HG02571 (cell line): Measurements from ENCODE around the gene MRPL39.

Source experiments
- ATAC-seq: cut with Tn5 transposase; IDR thresholded peaks from one replicate; pipeline ENCODE4 v1.9.1; 2021; ENCODE audit warnings: mild to moderate bottlenecking, moderate library complexity; ENCODE audit not compliant: unreplicated experiment

MRPL39 gene

GRCh38 chr21:25569711-25570110, 37.6 kb downstream of the MRPL39 start:
- ATAC-seq, result no peak

- no peak for ATAC-seq
These were observed 38.2 kb downstream of the MRPL39 start for GRCh38 chr21:25569084-25569483.

GRCh38 chr21:25568246-25568645, 39.0 kb downstream of the MRPL39 start:
- ATAC-seq, result no peak

GRCh38 chr21:25567472-25567871, 39.8 kb downstream of the MRPL39 start:
- ATAC-seq, result no peak

GRCh38 chr21:25566645-25567044, 40.6 kb downstream of the MRPL39 start:
- no peak for ATAC-seq

- ATAC-seq, result no peak
These were observed 41.7 kb downstream of the MRPL39 start for GRCh38 chr21:25565272-25566211.

GRCh38 chr21:25564349-25564948, 42.8 kb downstream of the MRPL39 start:
- no peak for ATAC-seq

GRCh38 chr21:25563361-25564116, 43.7 kb downstream of the MRPL39 start:
- no peak for ATAC-seq

GRCh38 chr21:25562660-25563059, 44.6 kb downstream of the MRPL39 start:
- no peak for ATAC-seq

- ATAC-seq, result peak; percentile 34
These were observed 45.3 kb downstream of the MRPL39 start for GRCh38 chr21:25561668-25562641.

GRCh38 chr21:25560891-25561290, 46.4 kb downstream of the MRPL39 start:
- no peak for ATAC-seq

- no peak for ATAC-seq
These were observed 47.0 kb downstream of the MRPL39 start for GRCh38 chr21:25560271-25560685.

GRCh38 chr21:25559746-25560145, 47.5 kb downstream of the MRPL39 start:
- no peak for ATAC-seq

GRCh38 chr21:25558123-25558522, 49.2 kb downstream of the MRPL39 start:
- ATAC-seq, result no peak

- no peak for ATAC-seq
These were observed 50.1 kb downstream of the MRPL39 start for GRCh38 chr21:25557180-25557579.

GRCh38 chr21:25556091-25556490, 51.2 kb downstream of the MRPL39 start:
- no peak for ATAC-seq

- no peak for ATAC-seq
These were observed 51.8 kb downstream of the MRPL39 start for GRCh38 chr21:25555492-25555891.

- no peak for ATAC-seq
These were observed 54.4 kb downstream of the MRPL39 start for GRCh38 chr21:25552856-25553255.

GRCh38 chr21:25551569-25551968, 55.7 kb downstream of the MRPL39 start:
- no peak for ATAC-seq

- no peak for ATAC-seq
These were observed 56.7 kb downstream of the MRPL39 start for GRCh38 chr21:25550352-25551120.
